MV-4-11 (cell line): Measurements from ENCODE around the gene TCP11.

Source experiments
- DNase-seq: peaks from one replicate; lab custom pipeline; 2025; lab: John Stamatoyannopoulos, UW

The TCP11 gene

GRCh38 chr6:35092362-35093117 lies 48.6 kb downstream of the TCP11 start:
- DNase-seq = no peak

GRCh38 chr6:35091346-35092083 lies 49.6 kb downstream of the TCP11 start:
- no peak for DNase-seq

- DNase-seq = no peak
Observed at GRCh38 chr6:35090734-35091133, 50.4 kb downstream of the TCP11 start.

- peak; percentile 6 for DNase-seq
Observed at GRCh38 chr6:35089935-35090505, 51.1 kb downstream of the TCP11 start.

- no peak for DNase-seq
Observed at GRCh38 chr6:35089216-35089934, 51.8 kb downstream of the TCP11 start.

GRCh38 chr6:35088281-35089215 lies 52.6 kb downstream of the TCP11 start:
- DNase-seq = no peak

- DNase-seq = no peak
Observed at GRCh38 chr6:35087361-35088280, 53.5 kb downstream of the TCP11 start.

- no peak for DNase-seq
Observed at GRCh38 chr6:35086636-35087360, 54.3 kb downstream of the TCP11 start.

- no peak for DNase-seq
Observed at GRCh38 chr6:35086282-35086632, 54.9 kb downstream of the TCP11 start.

GRCh38 chr6:35085359-35086281 lies 55.5 kb downstream of the TCP11 start:
- no peak for DNase-seq

GRCh38 chr6:35084511-35085203 lies 56.5 kb downstream of the TCP11 start:
- no peak for DNase-seq

GRCh38 chr6:35084041-35084491 lies 57.1 kb downstream of the TCP11 start:
- no peak for DNase-seq

GRCh38 chr6:35083507-35083906 lies 57.6 kb downstream of the TCP11 start:
- DNase-seq = no peak

GRCh38 chr6:35082733-35083403 lies 58.3 kb downstream of the TCP11 start:
- no peak for DNase-seq

- no peak for DNase-seq
Observed at GRCh38 chr6:35082046-35082732, 59.0 kb downstream of the TCP11 start.

GRCh38 chr6:35081426-35081851 lies 59.7 kb downstream of the TCP11 start:
- peak; percentile 72 for DNase-seq
